Esophagus squamous epithelium (tissue), 4 donors: ENCODE results near the gene MBTPS2.

ENCODE experiments used
- CTCF ChIP-seq, 6 experiments: fragments of 450-650 bp in 4 of 6; fragments of 200-600 bp in 2 of 6; sonication (generic) in 2 of 6; IDR thresholded peaks; one replicate each; pipeline ENCODE4 v1.5.1; 2016 to 2019; ENCODE audit warnings: antibody characterized with exemption in 6 of 6, mild to moderate bottlenecking in 4 of 6, moderate library complexity in 4 of 6
- POLR2A ChIP-seq, 4 donors: fragments of 450-650 bp; IDR thresholded peaks; one replicate each; pipeline ENCODE4 v1.6.1; 2017; ENCODE audit warnings: antibody characterized with exemption in 4 of 4, mild to moderate bottlenecking in 4 of 4, moderate library complexity in 3 of 4

DNA sequence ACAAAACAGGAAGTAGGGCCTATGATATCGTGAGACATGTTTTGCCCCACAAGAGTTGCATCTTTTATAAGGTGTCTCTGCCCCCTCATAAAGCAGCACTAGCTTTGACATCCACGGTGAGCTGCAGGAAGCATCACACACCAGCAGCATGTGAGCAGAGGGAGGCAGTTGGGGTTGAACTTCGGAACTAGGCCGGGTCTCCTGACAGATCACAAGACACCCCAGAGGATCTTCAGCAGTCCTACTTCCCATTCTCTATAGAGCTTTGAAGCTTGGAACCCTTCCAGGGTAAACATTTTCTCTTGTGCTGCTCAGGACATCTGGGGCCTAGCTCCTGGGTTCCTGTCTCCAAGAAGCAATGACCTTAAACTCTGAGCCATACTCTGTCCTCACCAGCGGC is 43.8 kb downstream of the MBTPS2 start:
- TF ChIP-seq CTCF (IDR thresholded peaks at IDR 0.05) (no peak), POLR2A (IDR thresholded peaks at IDR 0.05) (no peak)
